HepG2 (cell line): ENCODE data around the gene FTSJ1. TPM values are rescaled to one million over a fixed set of nuclear protein-coding genes. Genes with fewer than 3 reads are reported as not detected.

ENCODE experiments used
- ATAC-seq: fragments of 200-7000 bp; cut with Tn5 transposase; 3 replicates; pipeline ENCODE4 v1.9.1; 2020; ENCODE audit warnings: mild to moderate bottlenecking, moderate library complexity
- BruUV-seq: library from RNA; stranded (reverse); fragments of 400-500 nt; replicated peaks from 2 replicates; lab custom pipeline; 2021; lab: Mats Ljungman, UMichigan
- CTCF ChIA-PET: fragments of 300-600 bp; formaldehyde crosslinking; extraction: SDS; loops from one replicate; lab custom pipeline; 2021; ENCODE audit warnings: low total read pairs, inconsistent platforms, low intra/inter-chr PET ratio; lab: Yijun Ruan, JAX
- POLR2A ChIA-PET: fragments of 350-600 bp; sonication (Branson Sonifier 250); formaldehyde crosslinking; loops from one replicate; lab custom pipeline; 2020; ENCODE audit warnings: antibody characterized with exemption, inconsistent platforms; lab: Yijun Ruan, JAX
- DNase-seq: peaks from one replicate; pipeline ENCODE4 v3.0.0-alpha.2; 2015; ENCODE audit warnings: low spot score
- FAIRE-seq: peaks from 3 replicates; lab custom pipeline; 2011; peaks lifted over from hg19 to GRCh38; lab: Jason Lieb, UNC
- H2AFZ ChIP-seq: one replicate; pipeline ENCODE4 v1.6.1; 2011; ENCODE audit warnings: low read length, inconsistent platforms
- H3K27ac ChIP-seq: fragments of 300-600 bp; 3 replicates; pipeline ENCODE4 v1.8.0; 2011; ENCODE audit warnings: mixed run types, mild to moderate bottlenecking, mixed read lengths, low read length, inconsistent platforms; ENCODE audit not compliant: insufficient read depth; ENCODE audit errors: extremely low read length
- H3K27me3 ChIP-seq, 2 experiments: fragments of 200-600 bp in 1 of 2; 2 replicates in 1 of 2; 3 replicates in 1 of 2; pipeline versions ENCODE4 v1.6.0 to v1.8.0; 2011; ENCODE audit warnings: low read length in 2 of 2, mild to moderate bottlenecking in 2 of 2, moderate library complexity in 2 of 2, inconsistent platforms in 1 of 2; ENCODE audit not compliant: insufficient read depth in 2 of 2, control insufficient read depth in 1 of 2
- H3K36me3 ChIP-seq, 2 experiments: fragments of 200-600 bp in 1 of 2; replicated peaks in 1 of 2; 2 replicates in 1 of 2; 3 replicates in 1 of 2; pipeline versions ENCODE4 v1.5.1 to v1.8.0; 2011; ENCODE audit warnings: low read length in 2 of 2, inconsistent platforms in 1 of 2; ENCODE audit not compliant: insufficient read depth in 2 of 2, control insufficient read depth in 1 of 2
- H3K4me1 ChIP-seq: 2 replicates; pipeline ENCODE4 v1.5.1; 2012; ENCODE audit warnings: low read length, inconsistent platforms; ENCODE audit not compliant: insufficient read depth
- H3K4me2 ChIP-seq: 2 replicates; pipeline ENCODE4 v1.6.0; 2011; ENCODE audit warnings: low read depth, low read length, inconsistent platforms
- H3K4me3 ChIP-seq, 3 experiments: fragments of 200-600 bp in 1 of 3; sonication (generic), shearing (Covaris generic) in 1 of 3; replicated peaks in 1 of 3; 2 replicates each; pipeline ENCODE4 v1.5.1; 2011 to 2016; ENCODE audit warnings: low read length in 3 of 3, inconsistent platforms in 2 of 3, low read depth in 2 of 3, mild to moderate bottlenecking in 2 of 3, control low read depth in 1 of 3, mixed read lengths in 1 of 3; ENCODE audit not compliant: insufficient read depth in 1 of 3
- H3K79me2 ChIP-seq: one replicate; pipeline ENCODE4 v1.6.1; 2011; ENCODE audit warnings: low read length, inconsistent platforms; ENCODE audit not compliant: insufficient read depth
- H3K9ac ChIP-seq: 2 replicates; pipeline ENCODE4 v1.6.0; 2011; ENCODE audit warnings: mild to moderate bottlenecking, low read depth, low read length, inconsistent platforms; ENCODE audit not compliant: insufficient read depth
- H3K9me3 ChIP-seq: 2 replicates; pipeline ENCODE4 v1.5.1; 2012; ENCODE audit warnings: mild to moderate bottlenecking, low read length
- H4K20me1 ChIP-seq: 2 replicates; pipeline ENCODE4 v1.6.0; 2011; ENCODE audit warnings: inconsistent platforms, mild to moderate bottlenecking, low read length, moderate library complexity; ENCODE audit not compliant: insufficient read depth
- ATF7 ChIP-seq, 2 experiments: fragments of 450-650 bp in 1 of 2; sonication (generic) in 1 of 2; formaldehyde crosslinking in 1 of 2; IDR thresholded peaks; 2 replicates each; pipeline versions ENCODE4 v1.4.0 to v1.6.1; 2016 to 2020; ENCODE audit warnings: antibody characterized with exemption in 1 of 2, mild to moderate bottlenecking in 1 of 2, missing genetic modification reagents in 1 of 2
- NR2F6 ChIP-seq, 2 experiments: IDR thresholded peaks; 2 replicates each; pipeline ENCODE4 v1.6.1; 2016; ENCODE audit warnings: antibody characterized with exemption in 1 of 2, mild to moderate bottlenecking in 1 of 2
- THAP7 ChIP-seq: sonication (generic); formaldehyde crosslinking; IDR thresholded peaks from 2 replicates; pipeline ENCODE4 v1.8.1; 2023; ENCODE audit warnings: mild to moderate bottlenecking, missing genetic modification reagents
- U2AF1 ChIP-seq: fragments of 200-400 bp; formaldehyde crosslinking; optimal IDR thresholded peaks from 2 replicates; pipeline ENCODE3; 2017; ENCODE audit warnings: mild to moderate bottlenecking, low read depth, low read length
- ZNF317 ChIP-seq: sonication (generic); formaldehyde crosslinking; IDR thresholded peaks from 2 replicates; pipeline ENCODE4 v1.5.0; 2020; ENCODE audit warnings: mild to moderate bottlenecking, missing genetic modification reagents
- ZNF34 ChIP-seq: sonication (generic); formaldehyde crosslinking; IDR thresholded peaks from 2 replicates; pipeline ENCODE4 v1.4.0; 2020; ENCODE audit warnings: mild to moderate bottlenecking, missing genetic modification reagents, borderline replicate concordance
- ZNF629 ChIP-seq: sonication (generic); formaldehyde crosslinking; conservative IDR thresholded peaks from 2 replicates; pipeline ENCODE4 v1.5.0; 2020; ENCODE audit warnings: missing genetic modification reagents
- WGBS: methylation state at CpG from one replicate; pipeline ENCODE4 v1.1.6; 2017; ENCODE audit warnings: low lambda C conversion rate; 5-methylcytosine and 5-hydroxymethylcytosine counted together
- in situ Hi-C: cut with HindIII; loops from 2 replicates; pipeline ENCODE4 v1.10.0; 2017; ENCODE audit warnings: low pct_unique_long_range_greater_than_20kb; ENCODE audit not compliant: extremely low pct_ligation_motif_present
- intact Hi-C: fragments of 100-400 bp; cut with micrococcal nuclease; formaldehyde crosslinking; loops from one replicate; pipeline ENCODE4 v1.10.0; 2022; ENCODE audit not compliant: unreplicated experiment
- polyA plus RNA-seq, 8 experiments: library from polyadenylated mRNA; depleted of rRNA in 3 of 8; stranded (reverse) in 7 of 8; unstranded in 1 of 8; fragments of >200 nt; fragmentation: Illumina TruSeq in 4 of 8; extraction: Trizol in 4 of 8; gene quantifications; 2 replicates each; pipeline versions ENCODE4 v1.2.1 to v1.2.3, GENCODE V29; 2011 to 2016; ENCODE audit warnings: low read depth in 4 of 8, missing spikeins in 1 of 8, mixed read lengths in 1 of 8; ENCODE audit not compliant: insufficient read depth in 1 of 8
- total RNA-seq, 5 experiments: library from RNA; depleted of rRNA; stranded (reverse); fragments of >200 nt; fragmentation: Illumina TruSeq; extraction: Trizol; gene quantifications; 2 replicates each; pipeline ENCODE4 v1.2.3, GENCODE V29; 2016; ENCODE audit warnings: low read depth in 1 of 5

The FTSJ1 gene
- total and polyA plus RNA-seq, 2 of the 13 experiments (the other 11 are each of a cell fraction or from before 2014, with no cell fraction given), result 30.3 to 37.9 TPM

- POLR2A ChIA-PET, result no interaction called here
- Histone ChIP-seq H3K9me3 (no peaks in the 10 kb centered on the region), H3K4me1 (no peaks in the 10 kb centered on the region), H3K9ac (no peak overlapping the region), H4K20me1 (no peaks in the 10 kb centered on the region), H3K36me3 (no peaks in the 10 kb centered on the region), H3K4me2 (no peak overlapping the region), H3K27ac (no peak overlapping the region), H3K27me3 (no peaks in the 10 kb centered on the region), H2AFZ (no peak overlapping the region), H3K79me2 (no peaks in the 10 kb centered on the region), H3K4me3 (no peak overlapping the region)
- no TSS peak for BruUV-seq
- TF ChIP-seq ATF7 (IDR thresholded peaks at IDR 0.05) (peak; percentile 56), ATF7 (CRISPR knock-in tag; IDR thresholded peaks at IDR 0.05) (no peak), U2AF1 (no peak)
- FAIRE-seq (no peak), DNase-seq (no peak), ATAC-seq (no peak)
- intact Hi-C loops (no loop called here), in situ Hi-C loops (no loop called here)
- CTCF ChIA-PET, result no interaction called here
Observed at GRCh38 chrX:48450076-48450475, 25.9 kb upstream of the FTSJ1 start.

- no TSS peak for BruUV-seq
- DNase-seq, result no peak
- H3K4me1 ChIP-seq, result no peaks in the 10 kb centered on the region
- WGBS, result 14% methylated on average over 4 of the region's 4 CpGs
- no peaks in the 10 kb centered on the region for H4K20me1 ChIP-seq
- H3K4me2 ChIP-seq, result no peak overlapping the region
- no peak overlapping the region for H3K4me3 ChIP-seq
- H3K36me3 ChIP-seq, result no peaks in the 10 kb centered on the region
- ChIA-PET CTCF (no interaction called here), POLR2A (interaction anchor here (1.2 kb wide), 1 partner anchor 19 kb away, joined by 3 read pairs; no protein-coding TSS in a partner anchor)
- FAIRE-seq, result no peak
- no peak overlapping the region for H3K27ac ChIP-seq
- ATAC-seq, result no peak
- H3K9ac ChIP-seq, result no peak overlapping the region
- H3K79me2 ChIP-seq, result no peaks in the 10 kb centered on the region
- TF ChIP-seq THAP7 (CRISPR knock-in tag) (no peak), NR2F6 (IDR thresholded peaks at IDR 0.05) (no peak), NR2F6 (CRISPR knock-in tag; IDR thresholded peaks at IDR 0.05) (no peak), ZNF34 (CRISPR knock-in tag) (no peak), ZNF317 (no peak), ZNF629 (CRISPR knock-in tag) (no peak)
- H2AFZ ChIP-seq, result no peak overlapping the region
- H3K27me3 ChIP-seq, result no peaks in the 10 kb centered on the region
- in situ Hi-C loops (no loop called here), intact Hi-C loops (no loop called here)
- H3K9me3 ChIP-seq, result no peaks in the 10 kb centered on the region
Observed at GRCh38 chrX:48451708-48452107, 24.3 kb upstream of the FTSJ1 start.
